SK-N-SH treated with all-trans-retinoic acid at 6 μM for 48 hours (cell line): ENCODE measurements around the gene TUT7.

Source experiments
- BACH2 ChIP-seq: fragments of 250-450 bp; sonication (Bioruptor Pico); IDR thresholded peaks from 2 replicates; pipeline ENCODE4 v1.9.0; 2021; ENCODE audit warnings: mild to moderate bottlenecking, borderline replicate concordance
- CREB5 ChIP-seq: fragments of 250-450 bp; sonication (Bioruptor Pico); IDR thresholded peaks from 2 replicates; pipeline ENCODE4 v1.5.1; 2020; ENCODE audit warnings: low read depth, mild to moderate bottlenecking, moderate library complexity
- ESRRG ChIP-seq: fragments of 250-450 bp; sonication (Bioruptor Pico); IDR thresholded peaks from 2 replicates; pipeline ENCODE4 v1.6.1; 2021; ENCODE audit warnings: mild to moderate bottlenecking
- GLIS3 ChIP-seq: fragments of 250-450 bp; sonication (Bioruptor Pico); IDR thresholded peaks from 2 replicates; pipeline ENCODE4 v1.5.0; 2020; ENCODE audit warnings: mild to moderate bottlenecking, moderate library complexity
- PPARA ChIP-seq: fragments of 250-450 bp; sonication (Bioruptor Pico); IDR thresholded peaks from 2 replicates; pipeline ENCODE4 v1.5.0; 2020; ENCODE audit warnings: mild to moderate bottlenecking, borderline replicate concordance
- RARB ChIP-seq: fragments of 250-450 bp; sonication (Bioruptor Pico); IDR thresholded peaks from 2 replicates; pipeline ENCODE4 v1.8.0; 2021; ENCODE audit warnings: mild to moderate bottlenecking, moderate library complexity
- TCF4 ChIP-seq: fragments of 250-450 bp; sonication (Bioruptor Pico); IDR thresholded peaks from 2 replicates; pipeline ENCODE4 v1.8.0; 2021; ENCODE audit warnings: mild to moderate bottlenecking, moderate library complexity, borderline replicate concordance
- TOX ChIP-seq: fragments of 250-450 bp; sonication (Bioruptor Pico); IDR thresholded peaks from 2 replicates; pipeline ENCODE4 v1.8.0; 2021; ENCODE audit warnings: mild to moderate bottlenecking, moderate library complexity, borderline replicate concordance
- ZFP3 ChIP-seq: fragments of 250-450 bp; sonication (Bioruptor Pico); IDR thresholded peaks from 2 replicates; pipeline ENCODE4 v1.5.0; 2020; ENCODE audit warnings: mild to moderate bottlenecking, moderate library complexity
- ZFP30 ChIP-seq: fragments of 450-650 bp; formaldehyde crosslinking; IDR thresholded peaks from 2 replicates; pipeline ENCODE4 v1.5.0; 2022; ENCODE audit warnings: mild to moderate bottlenecking, moderate library complexity
- ZNF565 ChIP-seq: fragments of 450-650 bp; formaldehyde crosslinking; conservative IDR thresholded peaks from 2 replicates; pipeline ENCODE4 v1.5.0; 2020; ENCODE audit warnings: low read depth, mild to moderate bottlenecking, moderate library complexity
- ZNF8 ChIP-seq: fragments of 450-650 bp; formaldehyde crosslinking; IDR thresholded peaks from 2 replicates; pipeline ENCODE4 v1.5.0; 2020; ENCODE audit warnings: mild to moderate bottlenecking, moderate library complexity
- TF ChIP-seq, protein P1 (sequence below): fragments of 250-450 bp; sonication (Bioruptor Pico); IDR thresholded peaks from 2 replicates; pipeline ENCODE4 v1.5.0; 2020; ENCODE audit warnings: mild to moderate bottlenecking, moderate library complexity
- TF ChIP-seq, protein P2 (sequence below): fragments of 250-450 bp; sonication (Bioruptor Pico); IDR thresholded peaks from 2 replicates; pipeline ENCODE4 v1.8.0; 2020; ENCODE audit warnings: mild to moderate bottlenecking, moderate library complexity, borderline replicate concordance

DNA sequence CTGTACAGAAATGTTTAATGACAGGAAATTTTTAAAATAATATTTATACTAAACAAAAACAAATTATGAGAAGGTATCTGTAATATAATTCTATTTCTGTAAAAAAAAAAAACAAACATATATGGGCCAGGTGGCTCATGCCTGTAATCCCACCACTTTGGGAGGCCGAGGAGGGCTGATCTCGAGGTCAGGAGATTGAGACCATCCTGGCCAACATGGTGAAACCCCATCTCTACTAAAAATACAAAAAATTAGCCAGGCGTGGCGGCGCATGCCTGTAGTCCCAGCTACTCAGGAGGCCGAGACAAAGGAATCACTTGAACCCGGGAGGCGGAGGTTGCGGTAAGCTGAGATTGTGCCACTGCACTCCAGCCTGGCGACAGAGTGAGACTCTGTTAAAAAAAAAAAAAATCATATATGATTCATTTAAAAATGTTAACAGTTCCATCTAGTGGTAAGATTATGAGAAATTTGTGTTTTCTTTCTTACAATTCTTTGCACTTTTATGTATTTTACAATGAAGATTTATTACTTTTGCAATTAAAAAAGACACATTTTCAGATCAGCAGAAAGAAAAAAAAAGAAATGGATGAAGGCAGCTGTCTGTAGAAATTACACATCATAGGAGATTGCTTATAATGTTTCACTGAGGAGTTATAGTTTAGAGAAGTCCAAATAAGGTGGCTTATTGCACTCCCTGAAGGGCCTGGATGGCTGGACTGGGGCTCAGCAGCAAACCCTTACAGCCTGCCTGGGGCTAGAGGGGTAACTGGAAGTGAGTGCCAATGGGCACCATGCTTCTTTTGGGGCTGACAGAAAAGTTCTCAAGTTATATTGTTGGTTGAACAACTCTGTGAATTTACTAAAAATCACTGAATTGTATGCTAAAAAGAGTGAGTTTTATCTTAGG lies 115.1 kb downstream of the TUT7 start:
- no peak for TF ChIP-seq TOX (CRISPR knock-in tag)
- TF ChIP-seq ZNF8 = no peak
- no peak for TF ChIP-seq ZNF565
- no peak for TF ChIP-seq ZFP30
- TF ChIP-seq ZFP3 = no peak
- TF ChIP-seq, protein P1, sequence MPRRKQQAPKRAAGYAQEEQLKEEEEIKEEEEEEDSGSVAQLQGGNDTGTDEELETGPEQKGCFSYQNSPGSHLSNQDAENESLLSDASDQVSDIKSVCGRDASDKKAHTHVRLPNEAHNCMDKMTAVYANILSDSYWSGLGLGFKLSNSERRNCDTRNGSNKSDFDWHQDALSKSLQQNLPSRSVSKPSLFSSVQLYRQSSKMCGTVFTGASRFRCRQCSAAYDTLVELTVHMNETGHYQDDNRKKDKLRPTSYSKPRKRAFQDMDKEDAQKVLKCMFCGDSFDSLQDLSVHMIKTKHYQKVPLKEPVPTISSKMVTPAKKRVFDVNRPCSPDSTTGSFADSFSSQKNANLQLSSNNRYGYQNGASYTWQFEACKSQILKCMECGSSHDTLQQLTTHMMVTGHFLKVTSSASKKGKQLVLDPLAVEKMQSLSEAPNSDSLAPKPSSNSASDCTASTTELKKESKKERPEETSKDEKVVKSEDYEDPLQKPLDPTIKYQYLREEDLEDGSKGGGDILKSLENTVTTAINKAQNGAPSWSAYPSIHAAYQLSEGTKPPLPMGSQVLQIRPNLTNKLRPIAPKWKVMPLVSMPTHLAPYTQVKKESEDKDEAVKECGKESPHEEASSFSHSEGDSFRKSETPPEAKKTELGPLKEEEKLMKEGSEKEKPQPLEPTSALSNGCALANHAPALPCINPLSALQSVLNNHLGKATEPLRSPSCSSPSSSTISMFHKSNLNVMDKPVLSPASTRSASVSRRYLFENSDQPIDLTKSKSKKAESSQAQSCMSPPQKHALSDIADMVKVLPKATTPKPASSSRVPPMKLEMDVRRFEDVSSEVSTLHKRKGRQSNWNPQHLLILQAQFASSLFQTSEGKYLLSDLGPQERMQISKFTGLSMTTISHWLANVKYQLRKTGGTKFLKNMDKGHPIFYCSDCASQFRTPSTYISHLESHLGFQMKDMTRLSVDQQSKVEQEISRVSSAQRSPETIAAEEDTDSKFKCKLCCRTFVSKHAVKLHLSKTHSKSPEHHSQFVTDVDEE (CRISPR knock-in tag) = no peak
- no peak for TF ChIP-seq CREB5 (CRISPR knock-in tag)
- no peak for TF ChIP-seq BACH2
- TF ChIP-seq RARB (CRISPR knock-in tag) = no peak
- TF ChIP-seq, protein P2, sequence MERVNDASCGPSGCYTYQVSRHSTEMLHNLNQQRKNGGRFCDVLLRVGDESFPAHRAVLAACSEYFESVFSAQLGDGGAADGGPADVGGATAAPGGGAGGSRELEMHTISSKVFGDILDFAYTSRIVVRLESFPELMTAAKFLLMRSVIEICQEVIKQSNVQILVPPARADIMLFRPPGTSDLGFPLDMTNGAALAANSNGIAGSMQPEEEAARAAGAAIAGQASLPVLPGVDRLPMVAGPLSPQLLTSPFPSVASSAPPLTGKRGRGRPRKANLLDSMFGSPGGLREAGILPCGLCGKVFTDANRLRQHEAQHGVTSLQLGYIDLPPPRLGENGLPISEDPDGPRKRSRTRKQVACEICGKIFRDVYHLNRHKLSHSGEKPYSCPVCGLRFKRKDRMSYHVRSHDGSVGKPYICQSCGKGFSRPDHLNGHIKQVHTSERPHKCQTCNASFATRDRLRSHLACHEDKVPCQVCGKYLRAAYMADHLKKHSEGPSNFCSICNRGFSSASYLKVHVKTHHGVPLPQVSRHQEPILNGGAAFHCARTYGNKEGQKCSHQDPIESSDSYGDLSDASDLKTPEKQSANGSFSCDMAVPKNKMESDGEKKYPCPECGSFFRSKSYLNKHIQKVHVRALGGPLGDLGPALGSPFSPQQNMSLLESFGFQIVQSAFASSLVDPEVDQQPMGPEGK = no peak
- TF ChIP-seq ESRRG (CRISPR knock-in tag) = no peak
- TF ChIP-seq PPARA (CRISPR knock-in tag) = no peak
- no peak for TF ChIP-seq GLIS3 (CRISPR knock-in tag)
- no peak for TF ChIP-seq TCF4 (CRISPR knock-in tag)
